Medulla oblongata (tissue), 1 donor: ENCODE data around the gene SETDB2.

Experiments used
- DNase-seq: peaks from one replicate; pipeline ENCODE4 v3.0.0-alpha.2; 2015; ENCODE audit errors: extremely low spot score

Gene SETDB2

GRCh38 chr13:49428041-49428763 is 15.9 kb upstream of the SETDB2 start:
- DNase-seq = no peak

GRCh38 chr13:49429121-49429520 is 15.0 kb upstream of the SETDB2 start:
- no peak for DNase-seq

- DNase-seq = peak; percentile 36
These were observed 8.1 kb upstream of the SETDB2 start for GRCh38 chr13:49435992-49436391.

GRCh38 chr13:49436890-49437289 is 7.2 kb upstream of the SETDB2 start:
- DNase-seq = peak; percentile 73

- no peak for DNase-seq
These were observed 6.4 kb upstream of the SETDB2 start for GRCh38 chr13:49437705-49438104.

- DNase-seq = no peak
These were observed 4.5 kb upstream of the SETDB2 start for GRCh38 chr13:49439609-49440008.

GRCh38 chr13:49441312-49441711 is 2.8 kb upstream of the SETDB2 start:
- DNase-seq = no peak

GRCh38 chr13:49441846-49442245 is 2.2 kb upstream of the SETDB2 start:
- no peak for DNase-seq

GRCh38 chr13:49443357-49443703 is 744 bp upstream of the SETDB2 start:
- DNase-seq = peak; percentile 68

- peak; percentile 68 for DNase-seq
These were observed 686 bp downstream of the SETDB2 start for GRCh38 chr13:49444524-49445395.

- no peak for DNase-seq
These were observed 2.4 kb downstream of the SETDB2 start for GRCh38 chr13:49446473-49446872.

- no peak for DNase-seq
These were observed 4.7 kb downstream of the SETDB2 start for GRCh38 chr13:49448753-49449152.

- no peak for DNase-seq
These were observed 6.2 kb downstream of the SETDB2 start for GRCh38 chr13:49450105-49450819.

GRCh38 chr13:49452725-49453457 is 8.8 kb downstream of the SETDB2 start:
- no peak for DNase-seq

- DNase-seq = no peak
These were observed 9.4 kb downstream of the SETDB2 start for GRCh38 chr13:49453465-49453864.

GRCh38 chr13:49454388-49455006 is 10.4 kb downstream of the SETDB2 start:
- DNase-seq = no peak

GRCh38 chr13:49455007-49455398 is 10.9 kb downstream of the SETDB2 start:
- no peak for DNase-seq

GRCh38 chr13:49456156-49456555 is 12.1 kb downstream of the SETDB2 start:
- no peak for DNase-seq

- no peak for DNase-seq
These were observed 13.1 kb downstream of the SETDB2 start for GRCh38 chr13:49457221-49457620.

- DNase-seq = no peak
These were observed 15.5 kb downstream of the SETDB2 start for GRCh38 chr13:49459580-49459979.

- DNase-seq = no peak
These were observed 20.0 kb downstream of the SETDB2 start for GRCh38 chr13:49464085-49464484.
